GM19455 (cell line): ENCODE measurements around the gene SPATA31A6.
"Not testable (repeated sequence)": the region's sequence is repeated elsewhere in the genome, so short reads cannot be mapped to it uniquely, and the experiment has no call there.

Experiments used
- ATAC-seq: cut with Tn5 transposase; IDR thresholded peaks from one replicate; pipeline ENCODE4 v1.9.1; 2021; ENCODE audit not compliant: unreplicated experiment

SPATA31A6 gene

DNA sequence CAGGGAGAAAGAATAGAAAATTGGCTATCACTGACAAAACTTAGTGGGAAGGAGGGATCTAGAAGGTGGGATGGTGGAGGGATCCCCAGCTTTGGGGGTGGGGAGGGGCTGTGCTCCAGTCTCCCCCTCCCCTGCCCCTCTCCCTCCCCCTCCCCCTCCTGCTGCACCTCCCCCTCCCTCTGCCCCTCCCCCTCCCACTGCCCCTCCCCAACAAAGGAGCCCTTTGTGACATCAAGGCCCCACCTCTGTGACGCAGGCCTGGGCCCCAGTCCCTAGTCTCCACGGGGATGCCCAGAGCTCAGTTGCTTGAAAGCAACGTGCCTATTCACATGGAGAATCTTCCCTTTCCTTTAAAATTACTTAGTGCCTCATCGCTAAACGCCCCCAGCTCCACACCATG, at the start of gene SPATA31A6:
Gene SPATA31A6, plus strand, starts transcription at position 301 of the 400 bp plus-strand sequence. Its CDS starts 29 bp downstream, at position 330.
- ATAC-seq: not testable (repeated sequence)

DNA sequence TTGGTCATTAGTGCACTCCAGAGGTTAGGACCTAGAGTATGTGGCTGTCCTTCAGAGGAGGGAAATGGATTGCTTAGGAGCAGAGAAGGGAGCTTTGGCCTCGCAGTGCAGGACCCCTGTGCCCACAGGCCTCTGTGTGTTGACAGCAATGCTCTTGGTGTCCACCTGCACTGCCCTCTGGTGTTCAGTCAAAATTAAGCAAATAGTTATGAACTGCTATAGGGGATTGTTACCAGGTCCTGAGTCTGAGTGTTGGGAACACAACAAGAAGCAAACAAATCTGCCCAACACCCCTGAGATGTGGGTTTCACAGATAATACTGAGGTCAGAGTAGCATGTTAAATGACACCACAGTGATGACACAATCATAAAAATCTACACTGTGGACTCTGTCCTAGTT, 23.2 kb upstream of the SPATA31A6 start:
- ATAC-seq: not testable (repeated sequence)

DNA sequence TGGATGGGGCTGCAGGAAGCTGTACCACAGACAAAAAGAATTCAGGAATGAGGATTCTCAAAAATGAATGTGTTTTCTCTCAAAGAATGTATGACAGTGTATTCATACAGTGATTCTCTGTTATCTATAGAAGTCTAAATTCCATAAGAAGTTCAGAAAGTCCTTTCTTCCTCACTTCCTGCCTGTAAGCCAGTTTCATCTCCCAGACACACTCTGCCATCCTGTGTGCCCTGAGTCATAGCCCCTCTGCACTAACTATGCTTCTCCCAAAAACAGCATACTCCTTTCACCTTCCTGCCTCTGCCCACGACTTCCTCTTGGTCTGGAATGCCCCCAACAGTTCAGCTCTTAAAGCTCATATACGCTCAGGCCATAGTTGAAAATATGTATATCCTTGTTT, 36.4 kb downstream of the SPATA31A6 start:
- ATAC-seq: not testable (repeated sequence)

DNA sequence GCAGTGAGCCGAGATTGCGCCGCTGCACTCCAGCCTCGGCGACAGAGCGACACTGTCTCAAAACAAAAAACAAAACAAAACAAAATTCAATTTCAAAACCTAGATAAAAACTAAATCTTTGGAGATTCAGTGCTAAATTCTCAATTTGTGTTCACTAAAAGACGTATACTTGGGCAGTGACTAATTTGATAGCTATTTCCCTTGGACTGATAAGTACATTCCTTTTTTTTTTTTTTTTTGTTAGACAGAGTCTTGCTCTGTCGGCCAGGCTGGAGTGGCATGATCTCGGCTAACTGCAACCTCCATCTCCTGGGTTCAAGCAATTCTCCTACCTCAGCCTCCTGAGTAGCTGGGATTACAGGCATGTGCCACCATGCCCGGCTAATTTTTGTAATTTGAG, 39.8 kb downstream of the SPATA31A6 start:
- not testable (repeated sequence) for ATAC-seq

DNA sequence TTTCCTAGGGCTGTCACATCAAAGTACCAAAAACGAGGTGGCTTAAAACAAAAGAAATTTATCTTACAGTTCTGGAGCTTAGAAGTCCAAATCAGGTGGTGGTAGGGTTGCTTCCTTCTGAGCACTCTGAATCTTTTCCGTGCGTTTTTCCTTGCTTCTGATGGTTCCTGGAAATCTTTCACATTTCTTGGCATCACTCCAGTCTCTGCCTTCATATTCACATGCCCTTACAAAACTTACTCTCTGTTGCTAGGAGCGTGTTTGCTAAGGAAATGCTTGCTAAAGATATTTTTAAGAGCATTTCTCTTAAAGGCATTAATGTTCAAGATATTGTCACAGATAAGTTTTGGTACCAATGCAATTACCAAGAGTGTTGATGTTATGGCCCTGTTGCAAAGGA, 49.6 kb downstream of the SPATA31A6 start:
- ATAC-seq: not testable (repeated sequence)

DNA sequence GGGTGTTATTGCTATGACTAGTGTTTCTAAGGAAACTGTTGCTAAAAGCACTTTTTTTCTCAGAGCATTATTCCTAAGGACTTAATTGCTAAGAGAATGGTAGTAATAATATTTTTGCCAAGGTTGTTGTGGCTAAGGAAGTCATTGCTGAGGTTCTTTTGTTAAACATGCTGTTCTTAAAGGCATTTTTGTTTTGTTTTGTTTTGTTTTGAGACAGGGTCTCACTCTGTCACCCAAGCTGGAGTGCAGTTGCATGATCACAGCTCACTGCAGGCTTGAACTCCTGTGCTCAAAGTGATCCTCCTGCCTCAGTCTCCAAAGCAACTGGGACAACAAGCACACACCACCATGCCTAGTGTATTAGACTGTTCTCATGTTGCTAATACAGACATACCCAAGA, 51.2 kb downstream of the SPATA31A6 start:
- not testable (repeated sequence) for ATAC-seq

DNA sequence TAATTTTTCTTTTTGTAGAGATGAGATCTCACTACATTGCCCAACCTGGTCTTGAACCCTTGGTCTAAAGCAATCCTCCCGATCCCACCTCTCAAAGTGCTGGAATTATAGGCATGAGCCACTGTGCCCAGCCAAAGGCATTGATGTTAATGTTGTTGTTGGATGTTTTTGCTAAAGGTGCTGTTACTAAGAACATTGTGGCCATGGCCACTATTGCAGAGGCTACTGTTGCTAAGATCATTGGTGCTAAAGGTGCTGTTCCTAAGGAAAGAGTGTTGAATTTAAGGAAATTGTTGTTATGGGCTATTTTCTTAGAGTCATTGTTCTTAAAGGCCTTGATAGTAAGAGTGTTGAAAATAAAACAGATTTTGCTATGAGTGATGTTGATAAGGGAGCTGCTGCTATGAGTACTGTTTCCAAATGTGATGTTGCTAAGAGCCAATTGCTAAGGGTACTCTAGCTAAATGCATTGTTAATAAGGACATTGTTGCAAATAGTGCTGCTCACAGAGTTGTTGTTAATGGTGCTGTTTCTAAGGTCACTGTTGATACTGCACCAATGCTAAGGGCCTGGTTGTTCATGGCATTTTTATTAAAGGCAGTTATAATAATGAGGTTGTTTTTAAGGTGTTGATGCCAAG, 52.0 kb downstream of the SPATA31A6 start:
- ATAC-seq: not testable (repeated sequence)

DNA sequence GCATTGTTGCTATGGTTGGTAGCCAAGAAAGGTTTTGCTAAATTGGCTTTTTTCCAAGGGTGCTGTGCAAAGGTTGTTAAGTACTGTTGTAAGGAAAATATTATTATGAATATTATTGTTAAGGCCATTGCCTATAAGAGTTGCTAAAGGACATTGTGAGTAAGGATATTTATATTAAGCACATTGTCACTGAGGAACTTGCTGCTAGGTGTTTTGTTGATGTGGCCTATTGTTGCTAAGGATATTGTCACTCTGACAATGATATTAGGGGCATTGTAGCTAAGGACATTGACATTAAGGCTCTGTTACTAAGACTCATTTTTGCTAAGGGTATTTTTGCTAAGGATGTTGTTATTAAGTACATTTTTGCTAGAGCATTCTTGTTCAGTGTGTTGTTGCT, 52.6 kb downstream of the SPATA31A6 start:
- ATAC-seq: not testable (repeated sequence)

DNA sequence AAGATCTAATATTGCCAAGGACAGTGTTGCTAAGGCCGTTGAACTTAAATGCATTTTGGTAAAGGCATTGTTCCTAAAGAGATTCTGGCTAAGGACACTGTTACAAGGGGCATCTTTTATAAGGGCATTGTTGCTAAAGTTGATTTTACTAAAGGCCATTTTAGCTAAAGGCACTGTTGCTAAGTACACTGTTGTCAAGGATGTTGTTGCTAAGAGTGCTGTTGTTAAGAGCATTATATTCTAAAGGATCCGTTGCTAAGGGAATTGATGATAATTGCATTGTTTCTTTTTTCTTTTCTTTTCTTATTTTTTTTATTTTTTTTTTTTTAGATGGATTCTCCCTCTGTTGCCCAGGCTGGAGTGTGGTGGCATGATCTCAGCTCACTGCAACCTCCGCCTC, 53.9 kb downstream of the SPATA31A6 start:
- ATAC-seq: not testable (repeated sequence)

DNA sequence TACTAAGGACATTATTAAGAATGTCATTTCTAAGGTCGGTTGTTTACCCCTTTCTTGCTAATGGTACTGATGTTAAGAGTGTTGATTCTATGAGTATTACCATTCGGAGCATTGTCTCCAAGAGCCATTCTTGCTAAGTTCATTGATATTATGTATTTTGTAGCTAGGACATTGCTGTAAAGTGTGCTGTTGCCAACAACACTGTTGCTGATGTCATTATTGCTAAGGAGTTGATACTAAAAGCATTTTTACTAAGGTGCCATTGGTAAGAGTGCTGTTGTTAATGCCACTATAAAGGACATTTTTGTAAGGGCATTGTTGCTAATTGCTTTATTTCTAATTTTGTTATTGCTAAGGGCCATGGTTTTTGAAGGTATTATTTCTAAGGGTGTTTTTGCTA, 55.4 kb downstream of the SPATA31A6 start:
- ATAC-seq: not testable (repeated sequence)
